HG02571 (cell line): ENCODE results near the gene SCAMP5.

ENCODE experiments used
- ATAC-seq: cut with Tn5 transposase; IDR thresholded peaks from one replicate; pipeline ENCODE4 v1.9.1; 2021; ENCODE audit warnings: mild to moderate bottlenecking, moderate library complexity; ENCODE audit not compliant: unreplicated experiment

SCAMP5 gene

DNA sequence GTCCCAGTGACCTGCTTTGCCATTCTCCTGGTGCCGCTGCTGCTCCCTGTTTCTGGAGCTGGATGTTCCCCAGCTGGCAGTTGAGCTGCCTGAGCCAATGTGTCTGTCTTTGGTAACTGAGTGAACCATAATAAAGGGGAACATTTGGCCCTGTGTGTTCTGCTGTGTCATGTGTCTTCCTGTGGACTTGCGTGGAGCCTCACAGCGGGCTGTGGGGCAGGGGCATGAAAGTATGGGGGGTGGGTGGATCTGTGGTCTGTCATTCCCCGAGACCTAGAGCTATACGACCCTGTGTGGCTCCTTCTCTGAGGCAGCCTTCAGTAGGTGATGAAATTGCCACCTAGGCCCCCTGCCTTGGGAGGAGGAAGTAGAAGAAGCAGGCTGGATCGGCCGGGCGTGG is 26.0 kb downstream of the SCAMP5 start:
- ATAC-seq = no peak

DNA sequence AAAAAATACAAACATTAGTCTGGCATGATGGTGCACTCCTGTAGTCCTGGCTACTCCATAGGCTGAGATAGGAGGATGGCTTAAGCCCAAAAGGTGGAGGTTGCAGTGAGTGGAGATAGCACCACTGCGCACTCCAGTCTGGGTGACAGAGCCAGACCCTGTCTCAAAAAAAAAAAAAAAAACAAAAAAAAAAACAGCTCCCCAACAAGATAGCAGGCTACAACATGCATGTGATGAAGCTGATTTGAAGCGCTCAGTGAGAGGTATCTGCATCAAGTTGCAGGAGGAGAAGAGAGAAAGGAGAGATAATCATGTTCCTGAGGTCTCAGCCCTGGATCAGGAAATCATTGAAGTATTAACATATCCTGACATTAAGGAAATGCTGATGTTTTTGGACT is 27.4 kb downstream of the SCAMP5 start:
- ATAC-seq = no peak

DNA sequence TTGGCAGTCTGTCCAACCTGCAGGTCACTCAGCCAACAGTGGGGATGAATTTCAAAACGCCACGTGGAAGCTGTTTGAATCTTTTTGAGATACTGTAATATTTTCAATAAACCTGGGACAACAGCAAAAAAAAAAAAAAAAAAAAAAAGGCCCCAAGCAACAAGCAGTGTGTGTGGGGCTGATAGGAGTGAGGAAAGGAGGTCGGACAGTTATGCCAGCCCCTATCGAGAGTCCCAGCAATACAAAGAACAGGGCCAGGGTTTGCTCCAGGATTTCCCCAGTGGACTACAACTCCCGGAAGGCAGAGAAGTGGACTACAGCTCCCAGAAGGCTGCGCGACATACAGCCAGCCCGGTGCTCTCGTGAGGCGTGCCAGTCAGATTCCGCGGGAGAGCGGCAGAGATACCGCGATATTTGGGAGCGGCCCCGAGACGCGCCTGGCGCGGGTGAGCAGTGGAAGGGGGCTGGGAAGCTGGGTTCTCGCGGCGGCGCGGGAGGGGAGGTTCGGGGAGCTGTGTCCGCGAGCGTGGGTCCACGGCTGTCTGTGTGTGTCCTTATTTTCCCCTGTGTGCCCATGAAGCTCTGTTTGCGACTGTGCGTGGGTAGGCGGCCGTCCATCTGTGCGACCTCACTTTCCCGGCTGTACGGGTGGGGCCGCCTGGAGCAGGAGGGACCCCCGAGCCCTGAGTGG is 28.0 kb downstream of the SCAMP5 start, which contains the start of gene PPCDC:
Gene PPCDC (plus strand): TSS at position 410 of the 691 bp plus-strand sequence. CDS start 4,729 bp downstream, outside the sequence.
- ATAC-seq = peak; percentile 91

DNA sequence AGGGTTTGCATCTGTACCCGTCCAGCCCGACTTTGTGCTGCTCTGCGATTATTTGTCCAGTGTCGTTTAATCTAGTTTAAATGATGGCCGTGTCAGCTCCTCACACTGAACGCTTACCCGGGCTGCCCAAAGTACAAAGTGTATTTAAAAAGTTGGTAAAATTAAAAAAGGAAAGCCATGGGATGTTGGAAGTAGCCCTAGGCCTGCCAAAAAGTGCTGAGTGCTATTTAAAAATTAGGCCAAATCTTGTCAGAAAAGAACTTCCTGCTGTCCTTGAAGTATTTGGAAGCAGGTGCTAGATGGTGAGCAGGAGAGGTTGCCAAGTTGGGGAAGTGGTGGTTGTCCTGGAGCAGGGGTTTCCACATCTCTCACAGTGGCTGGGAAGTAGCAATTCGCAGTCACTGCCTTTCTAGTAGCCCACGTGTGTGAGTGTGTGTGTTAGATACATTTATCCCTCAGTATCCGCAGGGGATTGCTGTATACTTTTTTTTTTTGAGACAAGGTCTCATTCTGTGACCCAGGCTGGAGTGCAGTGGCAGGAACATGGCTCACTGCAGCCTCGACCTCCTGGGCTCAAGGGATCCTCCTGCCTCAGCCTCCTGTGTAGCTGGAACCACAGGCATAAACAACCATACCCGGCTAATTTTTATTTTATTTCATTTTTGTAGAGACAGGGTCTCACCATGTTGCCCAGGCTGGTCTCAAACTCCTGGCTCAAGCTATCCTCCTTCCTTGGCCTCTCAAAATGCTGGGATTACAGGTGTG is 28.7 kb downstream of the SCAMP5 start:
- no peak for ATAC-seq

DNA sequence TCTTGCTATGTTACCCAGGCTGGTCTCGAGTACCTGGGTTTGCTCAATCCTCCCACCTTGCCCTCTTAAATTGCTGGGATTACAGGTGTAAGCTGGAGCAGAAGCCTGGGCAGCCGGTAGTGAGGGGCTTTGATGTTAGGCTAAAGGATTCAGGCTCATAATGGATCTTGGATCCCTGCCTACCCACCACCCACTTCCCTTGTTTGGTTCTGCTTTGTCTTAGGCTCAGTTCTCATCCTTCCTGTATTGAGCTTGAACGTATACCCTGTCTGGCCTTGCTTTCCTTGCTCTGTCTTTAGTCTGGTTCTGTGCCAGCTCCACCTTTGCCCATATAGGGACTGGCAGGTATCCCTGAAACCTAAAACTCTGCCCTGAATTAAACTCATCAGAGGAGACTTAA is 29.7 kb downstream of the SCAMP5 start:
- ATAC-seq = no peak

DNA sequence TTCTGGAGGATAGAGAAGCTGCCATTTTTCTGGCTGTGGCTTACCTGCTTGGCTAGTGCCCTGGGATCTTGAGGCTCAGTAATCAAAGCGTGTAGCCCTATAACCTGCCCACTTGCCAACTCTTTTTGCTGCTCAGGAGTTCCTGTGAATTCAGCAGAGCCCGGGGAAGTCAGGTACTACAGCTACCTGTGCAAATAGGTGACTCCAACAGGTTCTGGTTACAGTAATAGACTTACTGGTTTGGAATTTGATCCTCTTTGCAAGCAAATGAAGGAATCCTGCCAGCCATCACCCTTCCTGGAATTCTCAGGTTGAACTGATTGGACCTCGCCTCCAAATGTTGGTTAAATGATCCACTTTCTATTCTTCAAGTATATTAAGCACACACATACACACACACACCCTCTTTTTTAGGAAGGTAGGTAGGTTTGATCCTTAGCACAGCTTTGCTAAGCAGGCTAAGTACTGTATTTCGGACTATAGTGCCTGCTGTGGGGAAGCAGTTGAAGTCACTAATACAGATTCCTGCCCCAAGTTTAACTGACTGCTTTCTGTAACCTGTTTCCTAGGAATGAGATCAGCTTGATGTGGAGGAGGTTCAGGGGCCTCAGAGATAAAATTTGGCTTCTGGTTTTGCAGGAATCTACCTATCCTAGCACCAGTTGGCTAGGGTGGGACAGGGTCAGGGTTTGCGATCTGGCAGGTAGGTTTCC is 30.3 kb downstream of the SCAMP5 start:
- no peak for ATAC-seq

DNA sequence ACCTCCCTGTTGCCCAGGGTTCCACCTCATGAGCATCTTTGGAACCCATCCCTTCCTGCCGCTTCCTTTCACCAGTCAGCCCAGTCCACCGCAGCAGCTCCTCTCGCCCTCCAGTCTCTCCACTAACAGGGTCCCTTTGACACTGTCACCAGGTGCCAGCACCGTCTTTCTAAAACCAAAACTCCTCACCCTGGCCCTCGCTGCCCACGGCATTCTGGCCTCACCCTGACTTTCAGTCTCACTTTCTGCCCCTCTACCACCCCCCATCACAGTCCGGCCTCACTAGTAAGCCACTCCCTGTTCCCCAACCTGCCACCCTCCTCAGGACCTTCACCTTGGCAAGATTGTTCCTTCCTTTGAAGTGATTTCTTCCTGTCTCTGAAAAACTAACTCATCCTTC is 32.2 kb downstream of the SCAMP5 start:
- no peak for ATAC-seq

DNA sequence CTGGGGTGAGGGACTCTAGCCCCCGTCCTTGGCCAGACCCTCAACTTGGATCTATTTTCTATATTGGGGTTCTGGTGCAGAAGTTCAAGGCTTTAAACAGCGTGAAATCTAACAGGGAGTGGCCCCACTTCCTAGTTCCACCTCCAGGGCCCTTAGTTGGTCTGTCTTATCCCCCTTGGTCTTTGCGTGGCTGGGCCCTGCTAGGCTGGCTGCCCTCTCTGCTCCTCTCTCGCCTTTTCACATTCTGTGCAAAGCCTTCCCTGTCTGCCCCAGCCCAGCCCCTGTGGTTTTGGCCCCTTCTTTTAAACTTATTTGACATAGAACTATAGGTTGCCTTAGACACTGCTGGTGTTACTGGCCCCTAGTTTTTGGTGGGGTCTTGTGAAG is 33.6 kb downstream of the SCAMP5 start:
- no peak for ATAC-seq

DNA sequence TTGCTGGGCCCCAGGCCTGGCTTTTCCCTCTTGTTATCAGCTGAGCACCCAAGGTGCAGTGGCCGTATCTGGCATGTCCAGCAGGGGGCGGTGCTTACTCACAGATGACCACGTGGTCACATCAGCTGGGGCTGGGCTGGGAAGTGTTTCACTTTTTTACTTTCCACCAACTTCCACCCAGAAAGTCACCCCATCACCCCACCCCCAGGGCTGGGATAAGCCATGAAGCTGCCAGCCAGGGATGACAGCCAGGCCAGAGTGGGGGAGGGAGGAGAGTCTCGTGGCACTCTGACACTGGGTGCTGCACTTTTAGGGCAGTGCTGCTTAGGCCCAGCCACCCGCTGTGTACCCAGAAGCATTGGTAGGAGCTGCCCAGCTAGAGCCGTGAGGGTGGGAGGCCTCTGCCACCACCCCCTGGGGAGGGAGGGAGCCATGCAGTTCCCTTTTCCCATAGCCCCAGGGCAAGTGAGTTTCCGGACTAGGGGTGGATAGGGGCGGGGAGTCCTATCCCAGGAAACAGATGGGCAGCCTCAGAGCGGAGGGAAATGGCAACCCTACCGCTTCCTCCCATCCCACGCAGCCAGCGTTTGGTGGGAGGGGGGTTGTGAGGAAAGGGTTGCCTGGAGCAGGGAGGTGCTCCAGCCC is 34.1 kb downstream of the SCAMP5 start:
- ATAC-seq = peak; percentile 59

DNA sequence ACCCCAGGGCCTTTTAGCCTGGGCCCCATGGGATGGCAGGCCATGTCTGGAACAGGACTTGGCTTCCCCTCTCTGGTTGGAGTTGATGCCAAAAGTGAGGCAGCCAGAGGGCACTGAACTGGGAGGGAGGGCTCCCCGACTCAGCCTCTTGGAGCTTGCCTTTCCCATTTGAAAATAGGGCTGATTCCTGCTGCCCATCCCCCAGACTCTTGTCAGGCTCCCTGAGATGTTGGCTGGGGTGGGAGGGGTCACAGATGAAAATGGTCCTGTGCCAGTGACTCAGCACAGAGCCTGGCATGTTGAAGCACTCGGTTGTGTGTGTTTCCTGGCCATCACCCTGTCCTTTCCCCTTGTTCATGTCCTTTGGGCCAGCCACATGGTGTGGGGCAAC is 34.7 kb downstream of the SCAMP5 start:
- no peak for ATAC-seq

DNA sequence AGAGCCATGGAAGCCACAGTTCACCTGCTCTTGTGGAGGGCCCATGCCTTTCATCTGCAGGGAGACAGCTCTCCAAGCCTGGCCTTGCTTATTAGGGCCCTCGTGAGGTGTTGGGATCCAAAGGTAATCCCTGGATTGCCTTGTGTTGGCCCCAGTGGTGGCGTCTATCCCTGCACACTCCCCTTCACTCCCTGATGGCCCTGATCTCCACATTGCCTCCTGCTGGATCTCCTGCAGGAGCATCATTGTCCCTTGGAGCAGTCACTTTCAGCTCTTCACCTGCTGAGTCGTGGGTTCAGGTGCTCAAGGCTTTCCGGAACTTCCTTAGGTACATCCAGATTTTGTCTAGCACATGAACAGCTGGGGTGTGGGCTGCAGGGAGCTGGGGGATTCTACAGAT is 35.1 kb downstream of the SCAMP5 start:
- ATAC-seq = no peak

DNA sequence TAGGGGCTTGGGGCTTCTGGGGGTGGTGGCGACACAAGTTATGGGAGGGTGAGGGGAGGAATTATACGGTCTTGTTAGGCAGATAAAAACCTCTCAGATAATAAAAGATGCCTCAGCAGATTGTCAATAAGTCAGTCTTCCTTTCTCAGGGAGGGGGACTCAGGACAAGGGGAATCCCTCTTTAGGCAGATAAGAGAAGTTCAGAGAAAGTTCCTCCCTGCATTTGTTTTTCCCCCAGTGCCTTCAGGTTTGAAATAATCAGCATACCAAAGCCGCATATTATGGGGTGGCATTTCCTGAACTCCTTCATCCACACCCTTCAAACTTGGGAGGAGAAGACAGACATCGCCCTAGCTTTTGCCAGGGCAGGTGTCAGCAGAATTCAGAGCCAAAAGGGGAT is 36.5 kb downstream of the SCAMP5 start:
- ATAC-seq = no peak

DNA sequence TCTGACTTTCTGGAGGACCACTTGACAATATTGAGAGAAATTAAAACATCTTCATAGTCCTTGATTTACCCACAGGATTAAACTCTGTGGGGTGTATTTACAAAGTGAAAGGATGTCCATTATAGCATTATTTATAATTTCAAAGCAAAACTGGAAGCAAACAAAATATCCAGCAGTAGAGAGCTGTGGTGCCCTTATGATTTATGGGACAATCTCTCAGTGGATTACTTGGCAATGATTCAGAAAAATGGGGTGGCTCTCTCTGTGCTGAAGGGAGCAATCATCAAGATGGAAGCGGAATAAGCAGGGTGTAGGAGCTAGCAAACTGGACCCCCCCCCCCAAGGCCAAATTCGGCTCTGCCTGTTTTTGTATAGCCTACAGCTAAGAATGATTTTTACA is 37.0 kb downstream of the SCAMP5 start:
- ATAC-seq = no peak

DNA sequence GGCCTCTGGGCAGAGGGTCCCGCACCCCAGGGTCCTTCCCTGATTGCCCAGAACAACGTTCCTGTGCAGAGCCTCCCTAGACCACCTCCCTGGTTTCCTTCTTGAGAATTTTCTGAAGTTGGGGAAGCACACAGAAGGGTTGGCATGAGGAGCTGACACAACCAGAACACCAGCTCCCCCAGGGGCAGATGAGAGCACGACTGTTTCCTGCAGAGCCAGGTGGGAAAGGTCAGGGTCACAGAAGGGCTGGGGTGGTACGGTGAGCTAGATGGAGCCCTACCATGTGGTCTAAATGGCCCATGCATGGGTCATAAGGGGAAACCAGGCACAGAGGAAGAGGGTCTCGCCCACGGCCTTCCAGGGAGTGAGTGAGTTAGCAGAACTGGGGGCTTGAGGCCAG is 38.4 kb downstream of the SCAMP5 start:
- no peak for ATAC-seq

DNA sequence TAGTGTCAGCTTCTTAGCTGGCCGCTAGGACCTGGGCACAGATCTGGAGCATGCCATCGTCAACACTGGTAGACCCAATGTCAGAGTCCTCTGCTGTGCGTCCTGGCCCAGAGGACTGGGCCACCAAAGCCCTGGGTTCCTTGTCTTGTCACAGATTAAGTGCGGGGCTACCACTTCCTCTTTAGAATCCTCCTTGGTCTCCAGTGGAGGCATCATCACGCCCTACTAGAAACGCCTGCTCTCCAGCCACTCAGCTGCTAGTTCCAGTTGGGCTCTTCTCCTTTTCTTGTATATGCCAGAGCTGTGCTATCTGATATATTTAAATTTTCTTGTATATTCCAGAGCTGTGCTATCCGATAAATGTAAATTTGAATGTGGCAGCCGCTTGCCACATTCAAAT is 39.3 kb downstream of the SCAMP5 start:
- no peak for ATAC-seq

DNA sequence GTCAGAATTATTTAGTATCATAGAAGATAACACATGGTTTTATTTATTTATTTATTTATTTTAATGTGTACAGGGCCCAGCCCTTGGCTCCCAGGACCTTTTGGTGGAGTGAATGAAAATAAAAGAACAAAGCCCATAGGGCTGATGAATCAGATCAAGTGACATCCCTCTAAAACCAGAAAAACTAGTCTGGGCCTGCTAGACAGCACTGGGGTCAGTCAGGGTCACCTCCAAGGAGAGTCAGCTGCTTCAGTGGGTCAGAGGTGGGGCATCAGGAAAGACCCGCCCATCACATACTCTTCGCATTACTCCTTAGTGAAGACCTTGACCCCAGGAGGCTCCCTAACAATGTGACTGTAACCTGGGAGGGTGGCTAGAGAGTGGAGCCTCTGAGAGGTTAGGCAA is 40.9 kb downstream of the SCAMP5 start:
- ATAC-seq = no peak

DNA sequence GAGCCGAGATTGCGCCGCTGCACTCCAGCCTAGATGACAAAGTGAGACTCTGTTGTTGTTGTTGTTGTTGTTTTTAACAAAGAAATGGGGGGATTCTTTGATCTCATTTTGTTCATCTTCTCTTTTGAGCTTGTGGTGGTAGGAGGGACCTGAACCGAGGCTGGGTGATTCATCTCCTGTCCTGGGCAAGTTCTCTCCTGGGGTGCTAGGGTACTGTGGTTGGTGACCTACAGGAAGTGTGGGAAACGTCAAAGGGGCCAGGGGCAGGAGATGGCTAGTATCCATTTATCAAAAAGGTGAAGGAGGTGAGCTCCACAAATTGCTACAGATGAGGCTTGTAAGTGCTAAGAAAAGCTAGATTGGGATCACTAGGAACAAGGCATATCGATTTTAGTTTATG is 42.3 kb downstream of the SCAMP5 start:
- ATAC-seq = no peak

DNA sequence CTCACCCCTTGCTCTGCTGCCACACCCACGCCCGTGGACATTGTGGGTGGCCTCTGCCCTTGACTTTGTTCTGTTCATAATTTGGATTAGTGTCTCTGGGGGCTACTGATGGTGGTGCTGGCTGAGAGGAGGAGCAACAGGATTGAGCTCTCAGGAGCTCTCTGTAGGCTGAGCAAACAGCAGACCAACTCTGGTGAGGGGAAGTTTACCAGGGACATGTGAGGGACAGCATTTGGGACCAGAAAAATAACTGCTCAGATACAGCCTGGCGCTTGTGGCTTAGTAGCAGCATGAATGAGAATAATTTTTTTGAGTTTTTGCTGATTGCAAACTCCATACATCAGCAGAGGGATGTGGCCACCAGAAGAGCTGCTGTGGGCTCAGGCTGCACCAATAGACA is 42.9 kb downstream of the SCAMP5 start:
- ATAC-seq = no peak

DNA sequence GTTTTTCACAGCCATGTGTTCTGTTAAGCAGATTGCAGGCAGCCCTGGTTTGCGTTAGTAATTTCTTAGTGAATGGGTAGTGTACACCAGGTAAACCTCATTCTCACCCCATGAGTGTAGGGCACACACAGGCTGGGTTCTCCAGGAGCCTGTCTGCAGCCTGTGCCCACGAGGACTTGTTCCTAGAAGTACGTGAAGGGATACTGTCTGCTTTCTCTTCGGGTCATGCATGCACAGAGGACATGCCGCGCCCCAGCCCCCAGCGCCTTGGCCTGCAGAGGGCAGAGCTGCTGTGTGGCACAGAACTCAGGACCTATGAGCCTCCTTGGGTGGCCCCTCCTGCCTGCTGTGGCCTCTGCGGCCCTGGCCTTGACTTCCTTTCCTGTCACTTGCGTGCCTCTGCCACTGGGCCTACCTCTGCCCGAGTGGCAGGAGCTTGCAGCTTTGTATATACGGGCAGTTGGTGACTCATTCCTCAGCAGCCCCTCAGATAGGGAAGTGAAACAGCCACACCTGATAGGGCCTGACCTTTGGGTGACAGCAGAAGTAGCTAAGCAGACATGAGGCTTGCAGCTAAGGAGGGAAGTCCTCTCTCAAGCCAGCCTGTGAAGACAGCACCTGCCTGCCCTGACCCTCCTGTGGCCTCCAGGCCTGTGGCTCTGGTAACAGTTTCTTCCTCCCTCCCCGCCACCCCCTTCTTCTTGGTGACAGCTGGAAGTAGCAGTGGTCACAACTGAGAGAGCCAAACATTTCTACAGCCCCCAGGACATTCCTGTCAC is 47.6 kb downstream of the SCAMP5 start:
- ATAC-seq = peak; percentile 63

DNA sequence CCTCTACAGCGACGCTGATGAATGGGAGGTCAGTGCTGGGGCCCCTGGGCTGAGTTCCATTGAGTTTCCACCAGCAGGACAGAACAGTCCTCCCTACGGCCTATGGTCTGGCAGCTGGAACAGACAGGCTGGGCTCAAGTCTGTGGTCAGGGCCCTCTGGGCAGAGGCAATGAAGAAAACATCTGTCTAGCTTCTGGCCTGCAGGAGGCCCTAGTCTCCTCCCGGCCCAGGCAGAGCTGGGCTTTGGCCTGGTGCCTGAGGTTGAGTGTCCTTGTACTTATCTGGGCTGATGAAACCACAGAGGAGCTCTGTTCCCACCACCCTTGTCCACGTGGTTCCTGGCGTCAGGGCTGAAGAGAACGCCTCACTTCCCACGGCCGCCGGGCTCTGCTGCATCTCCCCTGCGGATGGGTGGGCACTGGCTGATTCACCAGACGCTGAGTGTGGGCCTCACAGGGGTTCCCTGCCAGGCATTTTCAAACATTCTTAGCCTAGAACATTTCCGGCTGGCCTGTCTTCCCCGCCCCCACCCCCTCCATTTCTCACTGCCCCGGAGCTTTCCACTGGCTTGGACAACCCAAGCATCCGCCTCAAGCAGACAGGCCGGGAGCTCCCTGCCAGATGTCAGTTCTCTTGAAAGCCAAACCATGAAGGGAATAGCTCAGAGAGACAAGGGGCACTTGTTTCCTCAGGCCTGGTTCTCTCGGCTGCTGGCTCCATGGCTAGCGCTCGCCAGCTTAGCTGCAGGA is 48.3 kb downstream of the SCAMP5 start:
- peak; percentile 18 for ATAC-seq
